ENCODE data around the gene TM6SF1. TPM values are rescaled to one million over a fixed set of nuclear protein-coding genes. Genes with fewer than 3 reads are reported as not detected.

Gene TM6SF1
- total RNA-seq, 2 donors from 2014 or later = 1.3 to 4.7 TPM

DNA sequence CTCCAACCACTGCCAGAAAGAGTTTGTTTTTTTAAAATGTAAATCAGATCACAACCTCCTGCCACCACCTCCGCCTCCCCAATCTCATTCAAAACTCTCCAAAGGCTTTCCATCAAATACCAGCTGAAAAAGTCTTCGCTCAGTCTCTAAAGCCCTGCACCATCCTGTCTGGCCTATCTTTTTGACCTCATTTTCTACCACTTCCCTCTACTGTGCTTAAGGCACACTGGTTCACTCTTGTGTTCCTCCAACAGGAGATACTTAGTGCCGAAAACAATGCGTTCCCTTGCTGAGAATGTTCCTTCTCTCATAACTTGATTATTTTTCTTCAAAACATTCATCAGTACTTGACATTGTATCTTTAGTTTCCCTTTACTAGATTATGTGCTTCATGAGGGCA, 43.9 kb upstream of the TM6SF1 start:
- no peak overlapping the region for H3K27ac ChIP-seq
- no peaks in the 10 kb centered on the region for H3K36me3 ChIP-seq
- H3K4me3 ChIP-seq = no peak overlapping the region
- TF ChIP-seq POLR2AphosphoS5 (IDR thresholded peaks at IDR 0.05) (no peak), POLR2A (IDR thresholded peaks at IDR 0.05) (no peak)
- TF ChIP-seq, protein P1, sequence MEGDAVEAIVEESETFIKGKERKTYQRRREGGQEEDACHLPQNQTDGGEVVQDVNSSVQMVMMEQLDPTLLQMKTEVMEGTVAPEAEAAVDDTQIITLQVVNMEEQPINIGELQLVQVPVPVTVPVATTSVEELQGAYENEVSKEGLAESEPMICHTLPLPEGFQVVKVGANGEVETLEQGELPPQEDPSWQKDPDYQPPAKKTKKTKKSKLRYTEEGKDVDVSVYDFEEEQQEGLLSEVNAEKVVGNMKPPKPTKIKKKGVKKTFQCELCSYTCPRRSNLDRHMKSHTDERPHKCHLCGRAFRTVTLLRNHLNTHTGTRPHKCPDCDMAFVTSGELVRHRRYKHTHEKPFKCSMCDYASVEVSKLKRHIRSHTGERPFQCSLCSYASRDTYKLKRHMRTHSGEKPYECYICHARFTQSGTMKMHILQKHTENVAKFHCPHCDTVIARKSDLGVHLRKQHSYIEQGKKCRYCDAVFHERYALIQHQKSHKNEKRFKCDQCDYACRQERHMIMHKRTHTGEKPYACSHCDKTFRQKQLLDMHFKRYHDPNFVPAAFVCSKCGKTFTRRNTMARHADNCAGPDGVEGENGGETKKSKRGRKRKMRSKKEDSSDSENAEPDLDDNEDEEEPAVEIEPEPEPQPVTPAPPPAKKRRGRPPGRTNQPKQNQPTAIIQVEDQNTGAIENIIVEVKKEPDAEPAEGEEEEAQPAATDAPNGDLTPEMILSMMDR (IDR thresholded peaks at IDR 0.05) = no peak
- DNase-seq (ENCODE audit: low spot score) = no peak
- no peaks in the 10 kb centered on the region for H3K4me1 ChIP-seq (replicated peaks)
- H3K9me3 ChIP-seq = no peaks in the 10 kb centered on the region
- H3K27me3 ChIP-seq (replicated peaks; ENCODE audit: insufficient read depth) = no peaks in the 10 kb centered on the region
- WGBS = 89% methylated on average over 4 of the region's 4 CpGs
- intact Hi-C loops (cut with DNase I) = no loop called here

DNA sequence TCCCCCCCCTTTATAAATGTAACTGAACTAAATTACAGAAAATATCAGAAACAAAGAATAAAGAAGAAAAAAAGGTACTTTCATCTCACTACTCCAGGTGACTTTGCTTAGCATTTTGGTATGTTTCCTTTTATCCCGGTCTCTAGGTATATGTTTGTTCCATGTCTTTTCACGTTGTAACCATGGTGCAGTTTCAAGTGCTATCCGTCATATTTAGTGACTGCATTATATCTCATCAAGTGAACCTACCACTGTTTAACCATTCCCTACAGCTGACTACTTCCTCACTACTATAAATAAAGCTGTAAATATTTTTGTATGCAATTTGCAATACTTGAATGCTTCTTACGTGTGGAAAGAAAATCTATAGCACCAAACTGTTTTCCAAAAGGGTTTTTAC, 42.6 kb upstream of the TM6SF1 start:
- DNase-seq (ENCODE audit: low spot score) = no peak
- H3K27me3 ChIP-seq (replicated peaks; ENCODE audit: insufficient read depth) = no peaks in the 10 kb centered on the region
- no peak overlapping the region for H3K4me3 ChIP-seq
- WGBS = 42% methylated on average over 4 of the region's 4 CpGs
- no peaks in the 10 kb centered on the region for H3K36me3 ChIP-seq
- intact Hi-C loops (cut with DNase I) = no loop called here
- no peaks in the 10 kb centered on the region for H3K9me3 ChIP-seq
- TF ChIP-seq, protein P1 (IDR thresholded peaks at IDR 0.05) = no peak
- TF ChIP-seq POLR2A (IDR thresholded peaks at IDR 0.05) = no peak
- no peak for TF ChIP-seq POLR2AphosphoS5 (IDR thresholded peaks at IDR 0.05)
- H3K4me1 ChIP-seq (replicated peaks) = no peaks in the 10 kb centered on the region
- H3K27ac ChIP-seq = no peak overlapping the region

DNA sequence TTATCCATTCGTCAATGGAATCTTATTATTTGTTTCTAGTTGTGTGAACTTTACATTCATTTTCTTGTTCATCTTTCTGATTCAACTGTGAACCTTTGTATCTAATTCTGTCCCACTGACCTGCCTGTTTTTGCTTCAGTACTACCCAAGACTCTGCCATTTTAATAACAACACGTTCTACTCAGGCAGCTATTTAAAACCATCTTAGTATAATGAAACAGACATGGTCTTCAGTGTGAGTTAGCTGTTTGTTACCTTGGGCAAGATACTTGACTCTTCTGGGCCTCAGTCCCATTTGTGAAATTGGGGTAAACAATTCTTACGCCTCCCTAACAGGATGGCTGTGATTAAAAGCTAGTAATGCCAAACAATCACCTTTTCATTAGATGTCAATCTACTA, 42.0 kb upstream of the TM6SF1 start:
- Histone ChIP-seq H3K4me1 (replicated peaks) (no peaks in the 10 kb centered on the region), H3K36me3 (no peaks in the 10 kb centered on the region), H3K27me3 (replicated peaks; ENCODE audit: insufficient read depth) (no peaks in the 10 kb centered on the region), H3K9me3 (no peaks in the 10 kb centered on the region), H3K27ac (no peak overlapping the region), H3K4me3 (peak overlapping the region; percentile 83 to 86)
- intact Hi-C loops (cut with DNase I) = no loop called here
- no peak for TF ChIP-seq POLR2A (IDR thresholded peaks at IDR 0.05)
- TF ChIP-seq POLR2AphosphoS5 (IDR thresholded peaks at IDR 0.05) = no peak
- TF ChIP-seq, protein P1 (IDR thresholded peaks at IDR 0.05) = no peak
- 26% methylated on average over 3 of the region's 3 CpGs for WGBS
- no peak for DNase-seq (ENCODE audit: low spot score)

DNA sequence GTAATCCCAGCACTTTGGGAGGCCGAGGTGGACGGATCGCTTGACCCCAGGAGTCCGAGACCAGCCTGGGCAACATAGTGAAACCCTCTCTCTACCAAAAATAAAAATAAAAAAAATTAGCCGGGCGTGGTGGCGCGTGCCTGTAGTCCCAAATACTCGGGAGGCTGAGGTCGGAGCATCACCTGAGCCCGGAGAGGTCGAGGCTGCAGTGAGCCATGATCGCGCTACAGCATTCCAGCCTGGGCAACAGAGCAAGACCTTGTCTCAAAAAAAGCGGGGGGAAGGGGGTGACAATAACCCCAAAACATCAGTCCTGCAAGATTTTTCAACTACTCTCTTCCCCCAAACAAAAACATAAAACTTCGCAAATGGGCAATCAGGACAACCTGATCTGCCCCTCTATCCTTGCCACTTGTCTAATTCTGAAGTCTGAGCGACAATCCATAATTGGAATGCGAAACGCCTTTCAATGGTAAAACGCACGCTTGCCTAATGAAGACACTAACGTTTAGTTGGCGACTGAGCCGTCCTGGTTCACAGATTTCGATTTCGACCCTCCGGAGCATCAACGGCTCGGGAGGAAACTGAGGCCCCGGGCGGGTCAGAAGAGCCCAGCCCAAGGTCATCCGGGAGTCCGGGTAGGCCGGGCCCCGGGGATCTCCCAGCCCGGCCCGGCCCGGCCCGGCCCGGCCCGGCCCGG, 41.3 kb upstream of the TM6SF1 start:
- WGBS = 9% methylated on average over 29 of the region's 42 CpGs
- Histone ChIP-seq H3K9me3 (no peaks in the 10 kb centered on the region), H3K36me3 (no peaks in the 10 kb centered on the region), H3K4me3 (peak overlapping the region; percentile 83 to 86), H3K27me3 (replicated peaks; ENCODE audit: insufficient read depth) (no peaks in the 10 kb centered on the region), H3K4me1 (replicated peaks) (no peaks in the 10 kb centered on the region), H3K27ac (peak overlapping the region; percentile 88 to 94)
- TF ChIP-seq, protein P1 (IDR thresholded peaks at IDR 0.05) = no peak
- TF ChIP-seq POLR2AphosphoS5 (IDR thresholded peaks at IDR 0.05) (no peak), POLR2A (IDR thresholded peaks at IDR 0.05) (no peak)
- intact Hi-C loops (cut with DNase I) = no loop called here
- no peak for DNase-seq (ENCODE audit: low spot score)
